Measurements from ENCODE around the gene SLC16A8.

Gene SLC16A8

GRCh38 chr22:38132136-38132535 lies 48.2 kb upstream of the SLC16A8 start:
- 0 out of 2 replicates have a peak, but pooled peaks cover 5% of the 10 kb centered on the region for H3K36me3 ChIP-seq (ENCODE audit: insufficient read depth, low read length)
- H3F3A ChIP-seq (ENCODE audit: insufficient read depth, low read length), result no peaks in the 10 kb centered on the region
- no peaks in the 10 kb centered on the region for H3K9me2 ChIP-seq (ENCODE audit: low read depth, low read length)
- no peak overlapping the region for H3K4me2 ChIP-seq (ENCODE audit: low read length)
- TF ChIP-seq CTCF (IDR thresholded peaks at IDR 0.05; ENCODE audit: low read length), result no peak
- no peak for TF ChIP-seq EZH2 (IDR thresholded peaks at IDR 0.05; ENCODE audit: borderline replicate concordance, low read length)
- no peak overlapping the region for H3K9ac ChIP-seq (ENCODE audit: low read length)
- H4K20me1 ChIP-seq (ENCODE audit: insufficient read depth, low read length), result no peaks in the 10 kb centered on the region
- H3K27me3 ChIP-seq (ENCODE audit: insufficient read depth, low read length), result no peaks in the 10 kb centered on the region
- no peak overlapping the region for H3K27ac ChIP-seq (ENCODE audit: low read depth, low read length, poor library complexity, severe bottlenecking)
- H3K4me3 ChIP-seq (ENCODE audit: low read depth, low read length, poor library complexity, severe bottlenecking), result no peak overlapping the region
- H3K4me1 ChIP-seq (ENCODE audit: insufficient read depth, low read length, severe bottlenecking), result no peaks in the 10 kb centered on the region
- H3K9me3 ChIP-seq (ENCODE audit: low read length), result no peaks in the 10 kb centered on the region
- no peak overlapping the region for H2AFZ ChIP-seq (ENCODE audit: low read length)
- H3K79me2 ChIP-seq (ENCODE audit: insufficient read depth, low read length), result no peaks in the 10 kb centered on the region

- H3K27me3 ChIP-seq (ENCODE audit: insufficient read depth, low read length), result no peaks in the 10 kb centered on the region
- no peak overlapping the region for H3K27ac ChIP-seq (ENCODE audit: low read depth, low read length, poor library complexity, severe bottlenecking)
- no peaks in the 10 kb centered on the region for H3K4me1 ChIP-seq (ENCODE audit: insufficient read depth, low read length, severe bottlenecking)
- H3K79me2 ChIP-seq (ENCODE audit: insufficient read depth, low read length), result no peaks in the 10 kb centered on the region
- no peaks in the 10 kb centered on the region for H3F3A ChIP-seq (ENCODE audit: insufficient read depth, low read length)
- H3K36me3 ChIP-seq (ENCODE audit: insufficient read depth, low read length), result 0 out of 2 replicates have a peak, but pooled peaks cover 5% of the 10 kb centered on the region
- H3K4me3 ChIP-seq (ENCODE audit: low read depth, low read length, poor library complexity, severe bottlenecking), result no peak overlapping the region
- no peaks in the 10 kb centered on the region for H4K20me1 ChIP-seq (ENCODE audit: insufficient read depth, low read length)
- no peak for TF ChIP-seq CTCF (IDR thresholded peaks at IDR 0.05; ENCODE audit: low read length)
- no peak for TF ChIP-seq EZH2 (IDR thresholded peaks at IDR 0.05; ENCODE audit: borderline replicate concordance, low read length)
- no peaks in the 10 kb centered on the region for H3K9me2 ChIP-seq (ENCODE audit: low read depth, low read length)
- no peaks in the 10 kb centered on the region for H3K9me3 ChIP-seq (ENCODE audit: low read length)
- H2AFZ ChIP-seq (ENCODE audit: low read length), result no peak overlapping the region
- H3K9ac ChIP-seq (ENCODE audit: low read length), result no peak overlapping the region
- no peak overlapping the region for H3K4me2 ChIP-seq (ENCODE audit: low read length)
Measured at GRCh38 chr22:38131399-38131798, 47.4 kb upstream of the SLC16A8 start.

GRCh38 chr22:38129856-38130255 lies 45.9 kb upstream of the SLC16A8 start:
- no peaks in the 10 kb centered on the region for H3F3A ChIP-seq (ENCODE audit: insufficient read depth, low read length)
- no peak overlapping the region for H3K4me3 ChIP-seq (ENCODE audit: low read depth, low read length, poor library complexity, severe bottlenecking)
- no peaks in the 10 kb centered on the region for H3K9me3 ChIP-seq (ENCODE audit: low read length)
- H3K4me1 ChIP-seq (ENCODE audit: insufficient read depth, low read length, severe bottlenecking), result no peaks in the 10 kb centered on the region
- 0 out of 2 replicates have a peak, but pooled peaks cover 5% of the 10 kb centered on the region for H3K36me3 ChIP-seq (ENCODE audit: insufficient read depth, low read length)
- H3K79me2 ChIP-seq (ENCODE audit: insufficient read depth, low read length), result no peaks in the 10 kb centered on the region
- no peak overlapping the region for H3K9ac ChIP-seq (ENCODE audit: low read length)
- no peaks in the 10 kb centered on the region for H3K9me2 ChIP-seq (ENCODE audit: low read depth, low read length)
- H3K27ac ChIP-seq (ENCODE audit: low read depth, low read length, poor library complexity, severe bottlenecking), result no peak overlapping the region
- no peaks in the 10 kb centered on the region for H4K20me1 ChIP-seq (ENCODE audit: insufficient read depth, low read length)
- H3K4me2 ChIP-seq (ENCODE audit: low read length), result no peak overlapping the region
- H3K27me3 ChIP-seq (ENCODE audit: insufficient read depth, low read length), result no peaks in the 10 kb centered on the region
- TF ChIP-seq CTCF (IDR thresholded peaks at IDR 0.05; ENCODE audit: low read length) (no peak), EZH2 (IDR thresholded peaks at IDR 0.05; ENCODE audit: borderline replicate concordance, low read length) (no peak)
- no peak overlapping the region for H2AFZ ChIP-seq (ENCODE audit: low read length)

Data from OCI-LY1 (cell line).